DOHH2 (cell line): ENCODE measurements around the gene RETREG1.
"Not testable (repeated sequence)": the region's sequence is repeated elsewhere in the genome, so short reads cannot be mapped to it uniquely, and the experiment has no call there.

Source experiments
- H3F3A ChIP-seq: fragments of 200-600 bp; sonication (generic), shearing (Covaris generic); 2 replicates; pipeline ENCODE4 v1.6.0; 2016; ENCODE audit warnings: antibody characterized with exemption, mild to moderate bottlenecking; ENCODE audit not compliant: control insufficient read depth, insufficient read depth
- H3K27ac ChIP-seq: fragments of 200-600 bp; sonication (generic); 2 replicates; pipeline ENCODE4 v1.5.1; 2014; ENCODE audit warnings: low read depth, mild to moderate bottlenecking, low read length, moderate library complexity
- H3K27me3 ChIP-seq: fragments of 200-600 bp; sonication (generic); 2 replicates; pipeline ENCODE4 v1.6.1; 2014; ENCODE audit warnings: mild to moderate bottlenecking, low read length, mixed read lengths; ENCODE audit not compliant: control insufficient read depth
- H3K36me3 ChIP-seq: fragments of 200-600 bp; sonication (generic); 2 replicates; pipeline ENCODE4 v1.6.1; 2014; ENCODE audit warnings: mild to moderate bottlenecking, low read length, moderate library complexity, mixed read lengths; ENCODE audit not compliant: control insufficient read depth
- H3K4me1 ChIP-seq: fragments of 200-600 bp; sonication (generic); 2 replicates; pipeline ENCODE4 v1.6.1; 2014; ENCODE audit warnings: mild to moderate bottlenecking, low read length, mixed read lengths; ENCODE audit not compliant: control insufficient read depth
- H3K4me2 ChIP-seq: fragments of 200-600 bp; sonication (generic); 2 replicates; pipeline ENCODE4 v1.6.0; 2014; ENCODE audit warnings: mild to moderate bottlenecking, low read length, moderate library complexity
- H3K4me3 ChIP-seq: fragments of 200-600 bp; sonication (generic); 2 replicates; pipeline ENCODE4 v1.5.1; 2014; ENCODE audit warnings: mild to moderate bottlenecking, low read length, mixed read lengths
- H3K79me2 ChIP-seq: fragments of 200-600 bp; sonication (generic); 2 replicates; pipeline ENCODE4 v1.6.1; 2014; ENCODE audit warnings: mild to moderate bottlenecking, low read length, mixed read lengths; ENCODE audit not compliant: control insufficient read depth
- H3K9me2 ChIP-seq: fragments of 200-600 bp; sonication (generic); replicated peaks from 2 replicates; pipeline ENCODE4 v1.6.1; 2014; ENCODE audit warnings: mild to moderate bottlenecking, low read length, mixed read lengths; ENCODE audit not compliant: control insufficient read depth
- H3K9me3 ChIP-seq: fragments of 200-600 bp; sonication (generic); 2 replicates; pipeline ENCODE4 v1.6.1; 2014; ENCODE audit warnings: antibody characterized with exemption, low read length, mixed read lengths; ENCODE audit not compliant: control insufficient read depth, insufficient read depth
- H4K20me1 ChIP-seq: fragments of 200-600 bp; sonication (generic); 2 replicates; pipeline ENCODE4 v1.6.0; 2014; ENCODE audit warnings: low read depth, mild to moderate bottlenecking, antibody characterized with exemption, low read length, moderate library complexity; ENCODE audit not compliant: control insufficient read depth, insufficient read depth
- CTCF ChIP-seq: fragments of 200-600 bp; sonication (generic); IDR thresholded peaks from one replicate; pipeline ENCODE4 v1.5.1; 2014; ENCODE audit warnings: antibody characterized with exemption, mild to moderate bottlenecking, low read depth, low read length; ENCODE audit not compliant: poor library complexity, severe bottlenecking
- EZH2phosphoT487 ChIP-seq: fragments of 200-600 bp; sonication (generic); IDR thresholded peaks from 2 replicates; pipeline ENCODE4 v1.6.1; 2017; ENCODE audit warnings: borderline replicate concordance, mild to moderate bottlenecking, antibody characterized with exemption, low read length, moderate library complexity, mixed read lengths

The RETREG1 gene

DNA sequence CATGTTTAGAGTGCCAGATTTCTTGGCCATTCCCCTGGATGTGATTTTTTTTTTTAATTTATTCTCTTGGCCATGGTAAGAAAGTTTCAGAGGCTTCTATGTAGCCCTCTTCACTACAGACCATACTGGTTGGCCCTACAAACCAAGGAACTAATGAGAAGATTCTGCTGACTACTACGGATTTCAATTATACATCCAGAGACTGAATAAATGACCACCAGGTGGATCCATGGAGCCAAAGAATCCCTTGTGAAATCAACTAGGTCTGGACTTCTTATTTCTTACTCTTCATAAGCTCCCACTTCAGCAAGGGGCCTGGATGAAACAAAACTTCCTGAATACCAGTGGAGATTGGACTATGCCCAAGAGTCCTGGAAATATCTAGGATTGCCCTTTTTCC is 178.8 kb downstream of the RETREG1 start:
- H3K27me3 ChIP-seq: no peaks in the 10 kb centered on the region
- no peaks in the 10 kb centered on the region for H3K79me2 ChIP-seq
- no peak overlapping the region for H3K4me3 ChIP-seq
- no peaks in the 10 kb centered on the region for H3K36me3 ChIP-seq
- no peak overlapping the region for H3K27ac ChIP-seq
- no peak overlapping the region for H3K4me2 ChIP-seq
- H3F3A ChIP-seq: no peaks in the 10 kb centered on the region
- no peak for TF ChIP-seq CTCF
- no peak for TF ChIP-seq EZH2phosphoT487
- no peaks in the 10 kb centered on the region for H4K20me1 ChIP-seq
- no peaks in the 10 kb centered on the region for H3K4me1 ChIP-seq
- H3K9me2 ChIP-seq: no peaks in the 10 kb centered on the region
- H3K9me3 ChIP-seq: no peaks in the 10 kb centered on the region

DNA sequence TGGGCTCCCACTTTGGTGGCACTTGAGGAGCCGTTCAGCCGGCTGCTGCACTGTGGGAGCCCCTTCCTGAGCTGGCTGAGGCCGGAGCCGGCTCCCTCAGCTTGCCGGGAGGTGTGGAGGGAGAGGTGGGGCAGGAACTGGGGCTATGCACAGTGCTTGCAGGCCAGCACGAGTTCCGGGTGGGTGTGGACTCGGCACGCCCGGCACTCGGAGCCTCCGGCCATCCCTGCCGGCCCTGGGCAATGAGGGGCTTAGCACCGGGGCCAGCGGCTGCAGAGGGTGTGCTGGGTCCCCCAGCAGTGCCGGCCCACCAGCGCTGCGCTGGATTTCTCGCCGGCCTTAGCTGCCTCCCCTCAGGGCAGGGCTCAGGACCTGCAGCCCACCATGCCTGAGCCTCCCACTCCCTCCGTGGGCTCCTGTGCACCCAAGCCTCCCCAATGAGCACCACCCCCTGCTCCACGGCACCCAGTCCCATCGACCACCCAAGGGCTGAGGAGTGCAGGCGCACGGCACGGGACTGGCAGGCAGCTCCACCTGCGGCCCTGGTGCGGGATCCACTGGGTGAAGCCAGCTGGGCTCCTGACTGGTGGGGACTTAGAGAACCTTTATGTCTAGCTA is 180.6 kb downstream of the RETREG1 start:
- H3K4me3 ChIP-seq, H3F3A ChIP-seq, H3K4me1 ChIP-seq, H3K9me3 ChIP-seq, H3K79me2 ChIP-seq, H3K27ac ChIP-seq, H3K9me2 ChIP-seq, H3K4me2 ChIP-seq, H4K20me1 ChIP-seq, H3K27me3 ChIP-seq, H3K36me3 ChIP-seq: not testable (repeated sequence)

DNA sequence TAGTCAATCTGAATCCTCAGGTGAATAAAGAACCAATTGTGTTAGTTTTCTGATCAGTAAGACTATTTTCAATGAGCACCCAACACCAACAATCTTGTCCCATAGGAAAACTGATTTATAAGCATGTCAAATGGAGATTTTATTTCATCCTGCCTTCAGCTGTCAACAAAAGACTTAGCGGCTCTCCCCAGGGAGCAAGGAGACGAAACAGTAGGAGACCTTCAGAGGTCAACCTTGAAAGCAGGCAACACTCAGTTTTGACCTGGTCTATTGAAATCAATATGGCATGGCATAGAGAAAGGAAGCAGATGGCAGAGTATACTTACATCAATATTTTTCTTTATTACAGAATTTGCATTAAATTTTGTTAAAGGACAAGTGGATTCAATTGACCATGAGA is 185.3 kb downstream of the RETREG1 start:
- Histone ChIP-seq H3K9me3 (no peaks in the 10 kb centered on the region), H3K9me2 (no peaks in the 10 kb centered on the region), H3K27me3 (peaks cover 3% of the 10 kb centered on the region; the same call in 1 of the 2 replicates), H3K4me1 (no peaks in the 10 kb centered on the region), H3K79me2 (no peaks in the 10 kb centered on the region), H3K36me3 (no peaks in the 10 kb centered on the region), H3K27ac (no peak overlapping the region), H3K4me3 (no peak overlapping the region), H3F3A (no peaks in the 10 kb centered on the region), H4K20me1 (no peaks in the 10 kb centered on the region), H3K4me2 (no peak overlapping the region)
- no peak for TF ChIP-seq CTCF
- no peak for TF ChIP-seq EZH2phosphoT487

- TF ChIP-seq EZH2phosphoT487 (no peak), CTCF (no peak)
- Histone ChIP-seq H3K4me2 (no peak overlapping the region), H3K36me3 (no peaks in the 10 kb centered on the region), H3K79me2 (no peaks in the 10 kb centered on the region), H3K27me3 (peaks cover 3% of the 10 kb centered on the region; the same call in 1 of the 2 replicates), H3K9me2 (no peaks in the 10 kb centered on the region), H3K27ac (no peak overlapping the region), H4K20me1 (no peaks in the 10 kb centered on the region), H3K4me3 (no peak overlapping the region), H3K4me1 (no peaks in the 10 kb centered on the region), H3K9me3 (no peaks in the 10 kb centered on the region), H3F3A (no peaks in the 10 kb centered on the region)
These were observed 186.3 kb downstream of the RETREG1 start for GRCh38 chr5:16430349-16431089.
